Measurements from ENCODE around the gene SIK3. TPM values are rescaled to one million over a fixed set of nuclear protein-coding genes. Genes with fewer than 3 reads are reported as not detected.
"Not testable (repeated sequence)": the region's sequence is repeated elsewhere in the genome, so short reads cannot be mapped to it uniquely, and the experiment has no call there.

The SIK3 gene
- total RNA-seq, 1 experiment from 2014 or later, result 33.3 TPM

DNA sequence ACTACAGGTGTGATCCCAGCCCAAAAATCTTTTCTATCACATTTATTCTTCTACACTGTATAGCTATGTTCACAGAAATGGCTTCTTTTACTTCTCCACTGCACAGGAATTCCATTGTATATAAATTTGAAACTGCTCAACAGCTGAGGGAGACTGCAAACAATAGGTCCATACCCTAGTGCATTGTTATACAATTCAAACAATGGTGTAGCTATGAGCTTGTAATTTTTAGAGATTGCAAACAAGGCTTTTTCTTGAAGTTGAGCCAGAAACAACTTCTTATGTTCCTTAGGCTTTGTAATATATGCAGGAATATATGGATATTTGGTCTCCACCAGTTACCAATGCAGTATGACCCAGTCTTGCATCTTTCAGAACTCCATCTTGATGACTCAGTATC lies 19.5 kb upstream of the SIK3 start:
- Mint-ChIP-seq H3K4me3 (ENCODE audit: unreplicated experiment) (no peak overlapping the region), H3K4me1 (ENCODE audit: insufficient read depth, unreplicated experiment) (no peaks in the 10 kb centered on the region), H3K9me3 (ENCODE audit: unreplicated experiment) (no peaks in the 10 kb centered on the region), H3K27me3 (ENCODE audit: insufficient read depth, unreplicated experiment) (no peaks in the 10 kb centered on the region), H3K36me3 (ENCODE audit: insufficient read depth, unreplicated experiment) (no peaks in the 10 kb centered on the region), H3K27ac (ENCODE audit: low read depth, unreplicated experiment) (no peak overlapping the region)
- ChIA-PET POLR2A (interaction anchor here (1.3 to 1.4 kb wide), 2 partner anchors 26 to 40 kb away, joined by 3 read pairs; partner anchors contain the start of gene PAFAH1B2), CTCF (interaction anchor here (0.5 to 7.2 kb wide), 4 partner anchors 12 to 384 kb away, joined by 3 to 43 read pairs (median 3); no protein-coding TSS in a partner anchor)
- intact Hi-C loops (cut with micrococcal nuclease), result no loop called here
- DNase-seq (ENCODE audit: unreplicated experiment), result no peak
- BruUV-seq (replicated peaks), result no TSS peak
- TF ChIP-seq, protein P1, sequence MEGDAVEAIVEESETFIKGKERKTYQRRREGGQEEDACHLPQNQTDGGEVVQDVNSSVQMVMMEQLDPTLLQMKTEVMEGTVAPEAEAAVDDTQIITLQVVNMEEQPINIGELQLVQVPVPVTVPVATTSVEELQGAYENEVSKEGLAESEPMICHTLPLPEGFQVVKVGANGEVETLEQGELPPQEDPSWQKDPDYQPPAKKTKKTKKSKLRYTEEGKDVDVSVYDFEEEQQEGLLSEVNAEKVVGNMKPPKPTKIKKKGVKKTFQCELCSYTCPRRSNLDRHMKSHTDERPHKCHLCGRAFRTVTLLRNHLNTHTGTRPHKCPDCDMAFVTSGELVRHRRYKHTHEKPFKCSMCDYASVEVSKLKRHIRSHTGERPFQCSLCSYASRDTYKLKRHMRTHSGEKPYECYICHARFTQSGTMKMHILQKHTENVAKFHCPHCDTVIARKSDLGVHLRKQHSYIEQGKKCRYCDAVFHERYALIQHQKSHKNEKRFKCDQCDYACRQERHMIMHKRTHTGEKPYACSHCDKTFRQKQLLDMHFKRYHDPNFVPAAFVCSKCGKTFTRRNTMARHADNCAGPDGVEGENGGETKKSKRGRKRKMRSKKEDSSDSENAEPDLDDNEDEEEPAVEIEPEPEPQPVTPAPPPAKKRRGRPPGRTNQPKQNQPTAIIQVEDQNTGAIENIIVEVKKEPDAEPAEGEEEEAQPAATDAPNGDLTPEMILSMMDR (IDR thresholded peaks at IDR 0.05; ENCODE audit: unreplicated experiment), result no peak

DNA sequence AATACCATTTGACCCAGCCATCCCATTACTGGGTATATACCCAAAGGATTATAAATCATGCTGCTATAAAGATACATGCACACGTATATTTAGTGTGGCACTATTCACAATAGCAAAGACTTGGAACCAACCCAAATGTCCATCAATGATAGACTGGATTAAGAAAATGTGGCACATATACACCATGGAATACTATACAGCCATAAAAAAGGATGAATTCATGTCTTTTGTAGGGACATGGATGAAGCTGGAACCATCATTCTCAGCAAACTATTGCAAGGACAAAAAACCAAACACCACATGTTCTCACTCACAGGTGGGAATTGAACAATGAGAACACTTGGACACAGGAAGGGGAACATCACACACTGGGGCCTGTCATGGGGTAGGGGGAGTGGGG lies 14.7 kb upstream of the SIK3 start:
- H3K27ac Mint-ChIP-seq (ENCODE audit: low read depth, unreplicated experiment); H3K36me3 Mint-ChIP-seq (ENCODE audit: insufficient read depth, unreplicated experiment); H3K4me3 Mint-ChIP-seq (ENCODE audit: unreplicated experiment); H3K9me3 Mint-ChIP-seq (ENCODE audit: unreplicated experiment); H3K4me1 Mint-ChIP-seq (ENCODE audit: insufficient read depth, unreplicated experiment); intact Hi-C loops (cut with micrococcal nuclease); BruUV-seq (replicated peaks); POLR2A ChIA-PET; H3K27me3 Mint-ChIP-seq (ENCODE audit: insufficient read depth, unreplicated experiment); DNase-seq (ENCODE audit: unreplicated experiment): not testable (repeated sequence)
- CTCF ChIA-PET, result interaction anchor here (0.7 kb wide), 1 partner anchor 238 kb away, joined by 3 read pairs; no protein-coding TSS in a partner anchor

DNA sequence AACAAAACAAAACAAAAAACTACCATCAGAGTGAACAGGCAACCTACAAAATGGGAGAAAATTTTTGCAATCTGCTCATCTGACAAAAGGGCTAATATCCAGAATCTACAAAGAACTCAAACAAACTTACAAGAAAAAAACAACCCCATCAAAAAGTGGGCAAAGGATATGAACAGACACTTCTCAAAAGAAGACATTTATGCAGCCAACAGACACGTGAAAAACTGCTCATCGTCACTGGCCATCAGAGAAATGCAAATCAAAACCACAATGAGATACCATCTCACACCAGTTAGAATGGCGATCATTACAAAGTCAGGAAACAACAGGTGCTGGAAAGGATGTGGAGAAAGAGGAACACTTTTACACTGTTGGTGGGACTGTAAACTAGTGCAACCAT lies 14.3 kb upstream of the SIK3 start:
- H3K9me3 Mint-ChIP-seq (ENCODE audit: unreplicated experiment); H3K27me3 Mint-ChIP-seq (ENCODE audit: insufficient read depth, unreplicated experiment); DNase-seq (ENCODE audit: unreplicated experiment); H3K36me3 Mint-ChIP-seq (ENCODE audit: insufficient read depth, unreplicated experiment); H3K27ac Mint-ChIP-seq (ENCODE audit: low read depth, unreplicated experiment); BruUV-seq (replicated peaks); POLR2A ChIA-PET; intact Hi-C loops (cut with micrococcal nuclease); H3K4me3 Mint-ChIP-seq (ENCODE audit: unreplicated experiment); H3K4me1 Mint-ChIP-seq (ENCODE audit: insufficient read depth, unreplicated experiment): not testable (repeated sequence)
- CTCF ChIA-PET, result interaction anchor here (11.0 kb wide), 1 partner anchor 236 kb away, joined by 232 read pairs; no protein-coding TSS in a partner anchor

DNA sequence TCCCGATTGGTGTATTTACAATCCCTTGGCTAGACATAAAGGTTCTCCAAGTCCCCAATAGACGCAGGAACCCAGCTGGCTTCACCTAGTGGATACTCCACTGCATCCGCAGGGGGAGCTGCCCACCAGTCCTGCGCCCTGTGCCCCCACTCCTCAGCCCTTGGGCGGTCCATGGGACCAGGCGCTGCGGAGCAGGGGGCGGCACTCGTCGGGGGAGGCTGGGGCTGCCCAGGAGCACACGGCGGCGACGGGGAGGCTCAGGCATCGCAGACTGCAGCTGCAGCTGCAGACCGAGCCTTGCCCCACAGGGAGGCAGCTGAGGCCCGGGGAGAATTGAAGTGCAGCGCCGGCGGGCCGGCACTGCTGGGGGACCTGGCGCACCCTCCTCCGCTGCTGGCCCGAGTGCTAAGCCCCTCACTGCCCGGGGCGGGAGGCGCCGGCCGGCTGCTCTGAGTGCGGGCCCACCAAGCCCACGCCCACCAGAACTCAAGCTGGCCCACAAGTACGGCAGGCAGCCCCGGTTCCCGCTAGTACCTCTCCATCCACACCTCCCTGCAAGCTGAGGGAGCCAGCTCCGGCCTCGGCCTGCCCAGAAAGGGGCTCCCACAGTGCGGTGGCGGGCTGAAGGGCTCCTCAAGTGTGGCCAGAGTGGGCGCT lies 12.2 kb upstream of the SIK3 start:
- Mint-ChIP-seq H3K4me1 (ENCODE audit: insufficient read depth, unreplicated experiment) (no peaks in the 10 kb centered on the region), H3K27me3 (ENCODE audit: insufficient read depth, unreplicated experiment) (no peaks in the 10 kb centered on the region), H3K27ac (ENCODE audit: low read depth, unreplicated experiment) (no peak overlapping the region), H3K4me3 (ENCODE audit: unreplicated experiment) (no peak overlapping the region), H3K9me3 (ENCODE audit: unreplicated experiment) (no peaks in the 10 kb centered on the region), H3K36me3 (ENCODE audit: insufficient read depth, unreplicated experiment) (no peaks in the 10 kb centered on the region)
- TF ChIP-seq, protein P1 (IDR thresholded peaks at IDR 0.05; ENCODE audit: unreplicated experiment), result no peak
- CTCF ChIA-PET, result interaction anchor here (0.6 to 11.0 kb wide), 6 partner anchors 17 to 320 kb away, joined by 3 to 232 read pairs (median 6); no protein-coding TSS in a partner anchor
- no TSS peak for BruUV-seq (replicated peaks)
- POLR2A ChIA-PET, result interaction anchor here (0.6 to 1.6 kb wide), 2 partner anchors 34 to 424 kb away, joined by 4 to 6 read pairs; partner anchors contain the start of gene PAFAH1B2
- intact Hi-C loops (cut with micrococcal nuclease), result no loop called here
- no peak for DNase-seq (ENCODE audit: unreplicated experiment)
